ENCODE measurements around the gene TMEM100. TPM values are rescaled to one million over a fixed set of nuclear protein-coding genes. Genes with fewer than 3 reads are reported as not detected.

Gene TMEM100
- total and polyA plus RNA-seq, 2 donors = 1.8 to 6.0 TPM

GRCh38 chr17:55727275-55727674 is 4.6 kb upstream of the TMEM100 start:
- peaks cover 4% of the 10 kb centered on the region in 2 donors for H3K27me3 ChIP-seq (ENCODE audit: control insufficient read depth in 2 of 2, insufficient read depth in 1 of 2, low read length in 1 of 2)
- H3K4me3 ChIP-seq (ENCODE audit: low read length in 2 of 2) = no peak overlapping the region
- no peaks in the 10 kb centered on the region for H3K36me3 ChIP-seq (ENCODE audit: control insufficient read depth in 2 of 2, insufficient read depth in 2 of 2, low read length in 1 of 2)
- H3K9me3 ChIP-seq (ENCODE audit: control insufficient read depth in 2 of 2, insufficient read depth in 1 of 2, low read length in 1 of 2) = no peaks in the 10 kb centered on the region
- H3K4me1 ChIP-seq (ENCODE audit: control insufficient read depth in 2 of 2, insufficient read depth in 2 of 2, low read length in 2 of 2) = no peaks in the 10 kb centered on the region
- H3K27ac ChIP-seq (ENCODE audit: low read depth in 1 of 2, low read length in 1 of 2) = no peak overlapping the region
- WGBS = 96% methylated on average over 6 of the region's 6 CpGs
- no peak for DNase-seq (ENCODE audit: low read depth in 6 of 9, low spot score in 9 of 9)

- Histone ChIP-seq H3K27me3 (ENCODE audit: control insufficient read depth in 2 of 2, insufficient read depth in 1 of 2, low read length in 1 of 2) (peaks cover 4% of the 10 kb centered on the region in 2 donors), H3K36me3 (ENCODE audit: control insufficient read depth in 2 of 2, insufficient read depth in 2 of 2, low read length in 1 of 2) (no peaks in the 10 kb centered on the region), H3K4me3 (ENCODE audit: low read length in 2 of 2) (no peak overlapping the region), H3K27ac (ENCODE audit: low read depth in 1 of 2, low read length in 1 of 2) (no peak overlapping the region), H3K4me1 (ENCODE audit: control insufficient read depth in 2 of 2, insufficient read depth in 2 of 2, low read length in 2 of 2) (no peaks in the 10 kb centered on the region), H3K9me3 (ENCODE audit: control insufficient read depth in 2 of 2, insufficient read depth in 1 of 2, low read length in 1 of 2) (no peaks in the 10 kb centered on the region)
- no peak for DNase-seq (ENCODE audit: low read depth in 6 of 9, low spot score in 9 of 9)
- WGBS = 88% methylated on average over 2 of the region's 2 CpGs
Measured at GRCh38 chr17:55726440-55726839, 3.8 kb upstream of the TMEM100 start.

GRCh38 chr17:55723488-55723848 is 804 bp upstream of the TMEM100 start:
- Histone ChIP-seq H3K9me3 (ENCODE audit: control insufficient read depth in 2 of 2, insufficient read depth in 1 of 2, low read length in 1 of 2) (no peaks in the 10 kb centered on the region), H3K27me3 (ENCODE audit: control insufficient read depth in 2 of 2, insufficient read depth in 1 of 2, low read length in 1 of 2) (peaks cover 4% of the 10 kb centered on the region in 2 donors), H3K4me1 (ENCODE audit: control insufficient read depth in 2 of 2, insufficient read depth in 2 of 2, low read length in 2 of 2) (no peaks in the 10 kb centered on the region), H3K4me3 (ENCODE audit: low read length in 2 of 2) (no peak overlapping the region), H3K27ac (ENCODE audit: low read depth in 1 of 2, low read length in 1 of 2) (no peak overlapping the region), H3K36me3 (ENCODE audit: control insufficient read depth in 2 of 2, insufficient read depth in 2 of 2, low read length in 1 of 2) (no peaks in the 10 kb centered on the region)
- DNase-seq (ENCODE audit: low read depth in 6 of 9, low spot score in 9 of 9) = no peak

- peak overlapping the region in 1 of 2 donors; percentile 67 for H3K27ac ChIP-seq (ENCODE audit: low read depth in 1 of 2, low read length in 1 of 2)
- no peak for DNase-seq (ENCODE audit: low read depth in 6 of 9, low spot score in 9 of 9)
- no peaks in the 10 kb centered on the region for H3K9me3 ChIP-seq (ENCODE audit: control insufficient read depth in 2 of 2, insufficient read depth in 1 of 2, low read length in 1 of 2)
- peaks cover 4% of the 10 kb centered on the region in 2 donors for H3K27me3 ChIP-seq (ENCODE audit: control insufficient read depth in 2 of 2, insufficient read depth in 1 of 2, low read length in 1 of 2)
- no peak overlapping the region for H3K4me3 ChIP-seq (ENCODE audit: low read length in 2 of 2)
- H3K4me1 ChIP-seq (ENCODE audit: control insufficient read depth in 2 of 2, insufficient read depth in 2 of 2, low read length in 2 of 2) = no peaks in the 10 kb centered on the region
- H3K36me3 ChIP-seq (ENCODE audit: control insufficient read depth in 2 of 2, insufficient read depth in 2 of 2, low read length in 1 of 2) = no peaks in the 10 kb centered on the region
- WGBS = 88% methylated on average over 5 of the region's 5 CpGs
Measured at GRCh38 chr17:55722016-55722736, 488 bp downstream of the TMEM100 start.

GRCh38 chr17:55720919-55721836 is 1.5 kb downstream of the TMEM100 start:
- no peak overlapping the region for H3K27ac ChIP-seq (ENCODE audit: low read depth in 1 of 2, low read length in 1 of 2)
- H3K36me3 ChIP-seq (ENCODE audit: control insufficient read depth in 2 of 2, insufficient read depth in 2 of 2, low read length in 1 of 2) = no peaks in the 10 kb centered on the region
- H3K4me3 ChIP-seq (ENCODE audit: low read length in 2 of 2) = no peak overlapping the region
- peaks cover 4% of the 10 kb centered on the region in 2 donors for H3K27me3 ChIP-seq (ENCODE audit: control insufficient read depth in 2 of 2, insufficient read depth in 1 of 2, low read length in 1 of 2)
- no peak for DNase-seq (ENCODE audit: low read depth in 6 of 9, low spot score in 9 of 9)
- H3K4me1 ChIP-seq (ENCODE audit: control insufficient read depth in 2 of 2, insufficient read depth in 2 of 2, low read length in 2 of 2) = no peaks in the 10 kb centered on the region
- 92% methylated on average over 6 of the region's 6 CpGs for WGBS
- no peaks in the 10 kb centered on the region for H3K9me3 ChIP-seq (ENCODE audit: control insufficient read depth in 2 of 2, insufficient read depth in 1 of 2, low read length in 1 of 2)

- DNase-seq (ENCODE audit: low read depth in 6 of 9, low spot score in 9 of 9) = peak; percentile 18 to 75 (median 38)
- Histone ChIP-seq H3K4me3 (ENCODE audit: low read length in 2 of 2) (no peak overlapping the region), H3K27ac (ENCODE audit: low read depth in 1 of 2, low read length in 1 of 2) (no peak overlapping the region), H3K4me1 (ENCODE audit: control insufficient read depth in 2 of 2, insufficient read depth in 2 of 2, low read length in 2 of 2) (no peaks in the 10 kb centered on the region), H3K9me3 (ENCODE audit: control insufficient read depth in 2 of 2, insufficient read depth in 1 of 2, low read length in 1 of 2) (no peaks in the 10 kb centered on the region), H3K27me3 (ENCODE audit: control insufficient read depth in 2 of 2, insufficient read depth in 1 of 2, low read length in 1 of 2) (peaks cover 0 to 4% of the 10 kb centered on the region in 2 donors), H3K36me3 (ENCODE audit: control insufficient read depth in 2 of 2, insufficient read depth in 2 of 2, low read length in 1 of 2) (no peaks in the 10 kb centered on the region)
- 64% methylated on average over 11 of the region's 11 CpGs for WGBS
Measured at GRCh38 chr17:55717898-55718735, 4.5 kb downstream of the TMEM100 start.

- Histone ChIP-seq H3K9me3 (ENCODE audit: control insufficient read depth in 2 of 2, insufficient read depth in 1 of 2, low read length in 1 of 2) (no peaks in the 10 kb centered on the region), H3K4me3 (ENCODE audit: low read length in 2 of 2) (no peak overlapping the region), H3K27me3 (ENCODE audit: control insufficient read depth in 2 of 2, insufficient read depth in 1 of 2, low read length in 1 of 2) (no peaks in the 10 kb centered on the region), H3K4me1 (ENCODE audit: control insufficient read depth in 2 of 2, insufficient read depth in 2 of 2, low read length in 2 of 2) (no peaks in the 10 kb centered on the region), H3K27ac (ENCODE audit: low read depth in 1 of 2, low read length in 1 of 2) (no peak overlapping the region), H3K36me3 (ENCODE audit: control insufficient read depth in 2 of 2, insufficient read depth in 2 of 2, low read length in 1 of 2) (no peaks in the 10 kb centered on the region)
- DNase-seq (ENCODE audit: low read depth in 6 of 9, low spot score in 9 of 9) = no peak
- WGBS = 97% methylated on average over 4 of the region's 4 CpGs
Measured at GRCh38 chr17:55717432-55717831, 5.2 kb downstream of the TMEM100 start.

- H3K9me3 ChIP-seq (ENCODE audit: control insufficient read depth in 2 of 2, insufficient read depth in 1 of 2, low read length in 1 of 2) = no peaks in the 10 kb centered on the region
- no peak for DNase-seq (ENCODE audit: low read depth in 6 of 9, low spot score in 9 of 9)
- 79% methylated on average over 4 of the region's 4 CpGs for WGBS
- no peaks in the 10 kb centered on the region for H3K36me3 ChIP-seq (ENCODE audit: control insufficient read depth in 2 of 2, insufficient read depth in 2 of 2, low read length in 1 of 2)
- no peaks in the 10 kb centered on the region for H3K4me1 ChIP-seq (ENCODE audit: control insufficient read depth in 2 of 2, insufficient read depth in 2 of 2, low read length in 2 of 2)
- no peak overlapping the region for H3K4me3 ChIP-seq (ENCODE audit: low read length in 2 of 2)
- no peak overlapping the region for H3K27ac ChIP-seq (ENCODE audit: low read depth in 1 of 2, low read length in 1 of 2)
- no peaks in the 10 kb centered on the region for H3K27me3 ChIP-seq (ENCODE audit: control insufficient read depth in 2 of 2, insufficient read depth in 1 of 2, low read length in 1 of 2)
Measured at GRCh38 chr17:55710829-55711496, 11.7 kb downstream of the TMEM100 start.
